ENCODE results near the gene BORCS6. TPM values are rescaled to one million over a fixed set of nuclear protein-coding genes. Genes with fewer than 3 reads are reported as not detected.
A peak's percentile ranks its signal among the peaks of the same experiment; 100 is the strongest.

The BORCS6 gene
- total and polyA plus RNA-seq, 9 of the 15 experiments (the other 6 are each of a cell fraction or from before 2014, with no cell fraction given): 0.01 to 7.4 (median 2.3) TPM

GRCh38 chr17:8176197-8176940 is 13.6 kb downstream of the BORCS6 start, which contains the start of gene TMEM107 (continued):
- peak; percentile 60; the same call in 1 of the 2 replicates for TF ChIP-seq E2F4 (CRISPR knock-in tag; IDR thresholded peaks at IDR 0.05; ENCODE audit: low read depth)
- TF ChIP-seq LARP7 (IDR thresholded peaks at IDR 0.05): no peak
- no peak for TF ChIP-seq KLF16 (IDR thresholded peaks at IDR 0.05)
- TF ChIP-seq L3MBTL2 (IDR thresholded peaks at IDR 0.05): peak; percentile 45; the same call in 1 of the 2 replicates
- TF ChIP-seq ETV5 (CRISPR knock-in tag; IDR thresholded peaks at IDR 0.05; ENCODE audit: low read depth): no peak
- TF ChIP-seq POLR2A (conservative IDR thresholded peaks at IDR 0.05): peak; percentile 67
- TF ChIP-seq E2F6 (IDR thresholded peaks at IDR 0.05; ENCODE audit: borderline replicate concordance in 1 of 2, extremely low read depth in 1 of 2, insufficient read depth in 1 of 2, insufficient read length in 1 of 2, low read depth in 1 of 2, low read length in 1 of 2, poor library complexity in 1 of 2, severe bottlenecking in 1 of 2): peak; percentile 61 to 76
- TF ChIP-seq CREM (IDR thresholded peaks at IDR 0.05; ENCODE audit: low read depth): peak; percentile 38; the same call in 1 of the 2 replicates
- TF ChIP-seq CTCF (IDR thresholded peaks at IDR 0.05 in 2 of 3, conservative IDR thresholded peaks at IDR 0.05 in 1 of 3; ENCODE audit: insufficient read depth in 2 of 3, low read depth in 1 of 3, low read length in 3 of 3): peak in 2 of 3 experiments; percentile 6 to 18; a peak in 1 of 6 replicates
- TF ChIP-seq CXXC5 (CRISPR knock-in tag; IDR thresholded peaks at IDR 0.05): peak; percentile 74
- TF ChIP-seq YY1 (IDR thresholded peaks at IDR 0.05; ENCODE audit: borderline replicate concordance in 1 of 3, control insufficient read depth in 1 of 3, extremely low read depth in 1 of 3, insufficient read depth in 3 of 3, insufficient read length in 1 of 3, insufficient replicate concordance in 2 of 3, low read depth in 1 of 3, low read length in 2 of 3): peak in 1 of 3 experiments; percentile 14
- no peak for TF ChIP-seq ZBTB1 (CRISPR knock-in tag; IDR thresholded peaks at IDR 0.05; ENCODE audit: borderline replicate concordance, low read depth)
- TF ChIP-seq CUX1 (CRISPR knock-in tag; IDR thresholded peaks at IDR 0.05): no peak
- no peak for TF ChIP-seq HLTF (IDR thresholded peaks at IDR 0.05)
- TF ChIP-seq SUPT5H (IDR thresholded peaks at IDR 0.05): 0 out of 2 replicates have a peak, but pooled peaks have one; percentile 45
